Esophagus (tissue), 2 donors: ENCODE data around the gene MSI1. TPM values are rescaled to one million over a fixed set of nuclear protein-coding genes. Genes with fewer than 3 reads are reported as not detected.

Experiments used
- H3K27ac ChIP-seq, 2 donors: one replicate each; pipeline ENCODE4 v1.5.1; 2013; ENCODE audit warnings: low read depth in 2 of 2, mild to moderate bottlenecking in 2 of 2, inconsistent platforms in 1 of 2, low read length in 1 of 2, moderate library complexity in 1 of 2
- H3K27me3 ChIP-seq, 2 donors: one replicate each; pipeline ENCODE4 v1.6.1; 2013; ENCODE audit warnings: low read length in 2 of 2, control low read depth in 1 of 2, mild to moderate bottlenecking in 1 of 2; ENCODE audit not compliant: insufficient read depth in 2 of 2, control insufficient read depth in 1 of 2
- H3K36me3 ChIP-seq, 2 donors: one replicate each; pipeline ENCODE4 v1.6.1; 2013; ENCODE audit warnings: low read length in 1 of 2; ENCODE audit not compliant: control insufficient read depth in 2 of 2, insufficient read depth in 2 of 2
- H3K4me1 ChIP-seq, 2 donors: one replicate each; pipeline ENCODE4 v1.6.1; 2013; ENCODE audit warnings: low read length in 1 of 2; ENCODE audit not compliant: control insufficient read depth in 2 of 2, insufficient read depth in 2 of 2
- H3K4me3 ChIP-seq, 2 donors: one replicate each; pipeline ENCODE4 v1.5.1; 2013; ENCODE audit warnings: low read length in 2 of 2, mild to moderate bottlenecking in 2 of 2, low read depth in 1 of 2, moderate library complexity in 1 of 2
- H3K9me3 ChIP-seq, 2 donors: one replicate each; pipeline ENCODE4 v1.6.1; 2013; ENCODE audit warnings: mild to moderate bottlenecking in 2 of 2, low read depth in 1 of 2, low read length in 1 of 2, moderate library complexity in 1 of 2; ENCODE audit not compliant: control insufficient read depth in 2 of 2, insufficient read depth in 1 of 2
- WGBS, 2 donors: extraction: QIAGEN DNeasy Blood & Tissue Kit; methylation state at CpG; one replicate each; pipeline ENCODE4 v1.1.7; 2013; 5-methylcytosine and 5-hydroxymethylcytosine counted together
- polyA plus RNA-seq, 2 donors: library from polyadenylated mRNA; stranded (reverse); fragments of 200-250 nt; gene quantifications; one replicate each; pipeline ENCODE4 v1.2.3, GENCODE V29; 2013
- donor health status: healthy with polysubstance abuse.
- donor health status: Bipolar disorder and iron deficiency.

Gene MSI1
- polyA plus RNA-seq, 2 donors, result 0.15 to 0.16 TPM

DNA sequence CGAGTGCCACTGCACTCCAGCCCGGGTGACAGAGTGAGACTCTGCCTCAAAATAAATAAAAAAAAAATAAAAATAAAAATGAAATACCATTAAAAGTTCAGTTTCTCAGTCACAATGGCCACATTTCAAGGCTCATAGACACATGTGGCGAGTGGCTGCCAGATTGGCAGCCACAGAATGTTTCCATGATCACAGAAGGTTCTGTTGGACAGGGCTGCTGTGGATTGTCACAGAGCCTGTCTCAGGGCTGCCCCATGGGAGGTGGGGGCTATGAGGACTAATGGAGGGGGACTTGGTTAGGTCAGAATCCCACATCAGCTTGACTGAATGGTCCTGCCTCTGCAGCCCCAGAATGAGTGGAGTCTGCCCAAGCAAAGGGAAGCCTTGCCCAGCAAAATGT is 37.6 kb downstream of the MSI1 start:
- H3K27me3 ChIP-seq, result no peaks in the 10 kb centered on the region
- no peaks in the 10 kb centered on the region for H3K4me1 ChIP-seq
- no peak overlapping the region for H3K27ac ChIP-seq
- H3K9me3 ChIP-seq, result peaks cover 0 to 2% of the 10 kb centered on the region in 2 donors
- H3K36me3 ChIP-seq, result no peaks in the 10 kb centered on the region
- WGBS, 2 donors, result 53 to 56% methylated on average over 3 of the region's 3 CpGs
- H3K4me3 ChIP-seq, result no peak overlapping the region

GRCh38 chr12:120328228-120328627 is 40.7 kb downstream of the MSI1 start:
- H3K9me3 ChIP-seq, result no peaks in the 10 kb centered on the region
- H3K27me3 ChIP-seq, result no peaks in the 10 kb centered on the region
- no peak overlapping the region for H3K4me3 ChIP-seq
- 65 to 83% methylated on average over 4 of the region's 4 CpGs for WGBS, 2 donors
- H3K4me1 ChIP-seq, result no peaks in the 10 kb centered on the region
- no peaks in the 10 kb centered on the region for H3K36me3 ChIP-seq
- no peak overlapping the region for H3K27ac ChIP-seq

GRCh38 chr12:120327593-120327992 is 41.4 kb downstream of the MSI1 start, which contains the start of gene PLA2G1B:
Gene PLA2G1B, minus strand, starts transcription at chr12:120327779. Its CDS starts 26 bp downstream, at chr12:120327753.
- no peak within 1 kb of the TSS for H3K27ac ChIP-seq
- 60 to 63% methylated on average over 5 of the region's 5 CpGs for WGBS, 2 donors
- no peaks in the 10 kb centered on the region for H3K9me3 ChIP-seq
- no peak within 1 kb of the TSS for H3K4me3 ChIP-seq
- no peaks in the 10 kb centered on the region for H3K27me3 ChIP-seq
- H3K4me1 ChIP-seq, result no peaks in the 10 kb centered on the region
- no peaks in the 10 kb centered on the region for H3K36me3 ChIP-seq

DNA sequence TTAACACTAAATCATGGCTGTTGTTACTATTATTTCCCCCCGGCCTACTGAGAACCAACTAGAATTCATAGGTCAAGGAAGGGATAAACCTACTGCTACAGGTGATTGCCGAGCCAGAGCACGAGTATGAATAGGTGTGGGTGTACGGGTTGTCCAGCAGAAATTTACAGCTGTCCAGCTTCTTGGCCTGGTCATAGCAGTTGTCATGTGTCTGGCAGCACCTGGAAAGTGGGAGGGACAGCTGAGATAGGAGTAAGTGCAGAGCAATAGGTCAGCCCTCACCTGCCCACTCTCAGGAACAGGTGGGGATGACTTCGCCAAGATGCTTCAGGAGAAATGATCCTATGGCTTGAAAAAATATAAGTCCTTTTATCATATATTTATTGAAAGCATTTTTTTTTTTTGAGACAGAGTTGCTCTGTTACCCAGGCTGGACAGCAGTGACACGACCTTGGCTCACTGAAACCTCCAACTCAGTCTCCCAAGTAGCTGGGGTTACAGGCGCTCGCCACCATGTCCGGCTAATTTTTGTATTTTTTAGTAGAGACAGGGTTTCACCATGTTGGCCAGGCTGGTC is 44.0 kb downstream of the MSI1 start:
- H3K4me1 ChIP-seq, result no peaks in the 10 kb centered on the region
- WGBS, 2 donors, result 63 to 65% methylated on average over 9 of the region's 9 CpGs
- H3K27ac ChIP-seq, result no peak overlapping the region
- H3K9me3 ChIP-seq, result no peaks in the 10 kb centered on the region
- no peak overlapping the region for H3K4me3 ChIP-seq
- no peaks in the 10 kb centered on the region for H3K27me3 ChIP-seq
- no peaks in the 10 kb centered on the region for H3K36me3 ChIP-seq

DNA sequence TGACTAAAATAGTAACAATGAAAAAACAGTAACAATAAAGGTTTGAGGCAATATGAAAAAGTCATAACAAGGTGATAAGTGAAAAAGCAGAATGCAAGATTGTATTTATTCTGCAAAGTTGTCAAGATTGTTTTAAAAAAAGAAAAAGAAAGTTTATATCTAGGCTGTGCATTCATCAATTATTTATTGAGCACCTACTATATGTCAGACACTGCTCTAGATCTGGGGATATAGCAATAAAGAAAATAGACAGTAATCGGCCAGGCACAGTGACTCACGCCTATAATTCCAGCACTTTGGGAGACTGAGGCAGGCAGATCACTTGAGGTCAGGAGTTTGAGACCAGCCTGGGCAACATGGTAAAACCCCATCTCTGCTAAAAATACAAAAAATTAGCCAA is 45.2 kb downstream of the MSI1 start:
- 78 to 90% methylated on average over 2 of the region's 2 CpGs for WGBS, 2 donors
- no peaks in the 10 kb centered on the region for H3K9me3 ChIP-seq
- no peaks in the 10 kb centered on the region for H3K36me3 ChIP-seq
- no peak overlapping the region for H3K4me3 ChIP-seq
- no peak overlapping the region for H3K27ac ChIP-seq
- no peaks in the 10 kb centered on the region for H3K4me1 ChIP-seq
- no peaks in the 10 kb centered on the region for H3K27me3 ChIP-seq

GRCh38 chr12:120321382-120322202 is 47.4 kb downstream of the MSI1 start:
- H3K27ac ChIP-seq, result no peak overlapping the region

GRCh38 chr12:120317224-120318105 is 51.5 kb downstream of the MSI1 start:
- no peaks in the 10 kb centered on the region for H3K36me3 ChIP-seq
- H3K9me3 ChIP-seq, result no peaks in the 10 kb centered on the region
- H3K4me1 ChIP-seq, result peaks cover 0 to 3% of the 10 kb centered on the region in 2 donors
- H3K4me3 ChIP-seq, result peak overlapping the region; percentile 54 to 76
- no peaks in the 10 kb centered on the region for H3K27me3 ChIP-seq
- WGBS, 2 donors, result 1% methylated on average over 42 of the region's 42 CpGs
- H3K27ac ChIP-seq, result peak overlapping the region; percentile 71 to 94

More at GRCh38 chr12:120321382-120322202, 47.4 kb downstream of the MSI1 start:
- no peaks in the 10 kb centered on the region for H3K36me3 ChIP-seq
- no peaks in the 10 kb centered on the region for H3K27me3 ChIP-seq
- H3K4me1 ChIP-seq, result peaks cover 0 to 3% of the 10 kb centered on the region in 2 donors
- no peaks in the 10 kb centered on the region for H3K9me3 ChIP-seq
- 52 to 68% methylated on average over 13 of the region's 13 CpGs for WGBS, 2 donors
- no peak overlapping the region for H3K4me3 ChIP-seq

DNA sequence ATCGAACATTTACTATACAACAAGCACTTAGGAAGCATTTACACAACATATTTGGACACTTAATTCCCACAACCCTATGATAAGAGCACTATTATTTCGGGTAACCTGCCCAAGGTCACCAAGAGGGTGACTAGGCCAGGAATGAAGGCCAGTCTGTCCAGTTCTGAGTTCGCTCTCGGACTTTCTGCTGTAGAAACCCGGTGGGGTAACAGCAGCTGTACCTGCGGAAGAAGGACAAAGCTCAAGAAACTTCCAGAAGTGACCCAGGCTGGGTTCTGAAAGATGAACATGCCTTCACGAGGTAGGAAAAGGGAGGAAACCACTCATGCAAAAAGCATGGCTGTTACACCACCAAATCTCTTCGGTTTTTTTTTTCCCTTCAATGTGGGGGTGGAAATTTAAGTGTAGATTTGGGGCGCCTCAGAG is 52.2 kb downstream of the MSI1 start:
- Histone ChIP-seq H3K36me3 (no peaks in the 10 kb centered on the region), H3K9me3 (no peaks in the 10 kb centered on the region), H3K4me3 (peak overlapping the region; percentile 54 to 76), H3K4me1 (peaks cover 0 to 3% of the 10 kb centered on the region in 2 donors), H3K27ac (peak overlapping the region; percentile 71 to 94), H3K27me3 (no peaks in the 10 kb centered on the region)
- WGBS, 2 donors, result 30 to 35% methylated on average over 9 of the region's 9 CpGs

DNA sequence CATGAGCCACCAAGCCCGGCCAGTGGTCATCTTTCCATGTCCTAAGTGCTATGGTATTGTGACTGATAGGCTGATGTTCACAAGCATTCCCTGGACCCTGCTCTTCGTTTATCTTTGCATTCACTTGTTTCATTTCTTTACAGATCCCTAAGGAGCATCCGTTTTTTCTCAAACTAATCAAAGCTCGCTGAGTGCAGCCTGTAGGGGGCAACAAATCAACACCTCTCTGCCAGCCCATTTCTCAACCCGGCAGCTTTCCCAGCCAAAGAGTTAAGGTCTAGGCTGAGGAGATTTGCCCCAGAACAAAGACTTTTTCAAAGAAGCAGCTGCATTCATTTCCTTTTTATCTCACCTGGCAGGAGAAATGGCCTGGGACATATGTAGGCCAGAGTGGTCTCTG is 54.7 kb downstream of the MSI1 start:
- Histone ChIP-seq H3K9me3 (no peaks in the 10 kb centered on the region), H3K36me3 (no peaks in the 10 kb centered on the region), H3K4me3 (no peak overlapping the region), H3K4me1 (peaks cover 0 to 3% of the 10 kb centered on the region in 2 donors), H3K27me3 (no peaks in the 10 kb centered on the region), H3K27ac (no peak overlapping the region)
- 59 to 64% methylated on average over 5 of the region's 5 CpGs for WGBS, 2 donors
